Hematopoietic multipotent progenitor cell treated with erythropoietin and hydrocortisone succinate and interleukin-3 and kit ligand, for 8 days (in vitro differentiated cells): Measurements from ENCODE around the gene STK16.
"Not testable (repeated sequence)": the region's sequence is repeated elsewhere in the genome, so short reads cannot be mapped to it uniquely, and the experiment has no call there.

Experiments
- DNase-seq: peaks from one replicate; pipeline ENCODE4 v3.0.0-alpha.2; 2015

The STK16 gene

DNA sequence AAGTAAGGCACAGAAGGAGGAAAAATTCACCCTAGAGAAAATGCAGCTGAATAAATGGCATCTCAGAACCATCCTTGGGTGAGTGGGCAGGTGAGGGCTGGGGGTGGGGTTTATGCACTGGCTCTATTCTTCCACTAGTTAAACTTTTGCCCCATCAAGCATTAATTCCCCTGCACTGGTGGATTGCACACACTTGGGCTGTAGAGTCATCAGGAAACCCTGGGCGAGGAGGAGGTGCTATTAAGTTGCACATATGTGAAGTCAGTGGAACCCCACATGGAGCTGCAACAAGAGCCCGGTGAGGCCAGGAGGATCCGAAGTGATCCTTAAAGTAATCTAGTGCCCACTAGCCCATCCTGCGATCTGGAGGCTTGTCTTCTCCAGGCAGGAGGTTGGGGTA lies 27.1 kb downstream of the STK16 start:
- no peak for DNase-seq

- peak; percentile 51 for DNase-seq
Measured at GRCh38 chr2:219272995-219273394, 27.7 kb downstream of the STK16 start.

DNA sequence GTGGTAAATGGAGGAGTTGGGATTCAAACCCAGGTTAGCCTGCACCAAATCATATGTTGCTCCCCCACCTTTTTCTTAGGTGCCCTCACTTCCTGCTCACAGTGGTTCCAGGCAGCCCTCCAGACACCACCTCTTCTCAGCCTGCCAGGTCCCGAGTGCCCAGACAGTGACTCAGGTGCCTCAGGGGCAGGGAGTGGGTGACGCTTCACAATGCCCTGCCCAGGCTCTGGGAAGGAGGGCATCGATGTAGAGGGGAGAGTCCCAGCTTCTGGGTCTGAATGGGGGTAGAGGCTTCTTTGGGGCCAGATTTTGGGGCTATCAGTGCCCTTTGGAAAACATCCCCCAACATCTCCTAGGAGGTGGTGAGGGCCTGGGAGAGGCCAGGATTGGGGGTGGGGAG lies 28.7 kb downstream of the STK16 start:
- no peak for DNase-seq

GRCh38 chr2:219274361-219274921 lies 29.2 kb downstream of the STK16 start:
- no peak for DNase-seq

DNA sequence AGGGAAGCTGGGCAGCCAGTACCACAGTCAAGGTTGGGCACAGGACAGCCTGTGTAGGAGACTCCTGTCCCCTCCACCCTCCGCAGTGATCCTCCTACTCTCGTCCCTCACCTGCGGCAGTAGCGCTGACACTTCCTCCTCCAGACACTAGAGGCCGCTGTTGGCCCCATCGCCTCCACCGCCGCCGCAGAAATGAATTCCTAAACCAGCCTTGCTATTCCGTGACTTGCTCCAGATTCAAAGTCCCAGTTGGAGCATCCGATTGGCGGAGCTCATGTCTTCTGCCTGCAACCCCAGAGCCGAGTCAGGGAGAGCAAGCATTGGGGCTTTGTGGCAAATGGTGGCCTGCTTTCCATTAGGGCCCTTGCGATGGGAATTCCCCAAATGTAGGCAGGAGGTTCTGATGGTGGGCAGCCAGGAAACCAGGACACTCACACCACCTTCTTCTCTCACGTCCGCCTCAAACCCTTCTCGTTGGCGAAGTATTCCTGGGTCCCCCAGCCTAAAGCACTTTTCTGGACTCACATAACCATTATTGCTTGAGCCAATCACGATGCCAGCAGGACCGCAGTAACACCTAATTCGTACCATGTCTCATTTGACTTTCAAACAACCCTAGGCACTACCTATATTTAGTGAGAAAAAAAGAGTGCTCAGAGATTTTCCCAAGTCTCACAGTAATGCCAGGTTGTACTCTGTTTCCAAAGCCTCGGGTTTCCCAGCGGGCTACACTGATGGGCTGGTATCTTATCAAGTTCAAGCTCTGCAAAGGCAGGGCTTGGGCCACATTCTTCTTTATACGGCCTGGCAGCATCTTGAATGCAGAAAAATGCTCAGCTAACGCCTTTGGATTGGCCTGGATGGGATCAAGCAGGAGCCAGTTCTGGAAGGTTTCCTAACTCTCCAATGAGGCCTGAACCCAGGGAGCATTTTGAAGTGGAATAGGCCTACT lies 32.7 kb downstream of the STK16 start:
- peak; percentile 76 for DNase-seq

DNA sequence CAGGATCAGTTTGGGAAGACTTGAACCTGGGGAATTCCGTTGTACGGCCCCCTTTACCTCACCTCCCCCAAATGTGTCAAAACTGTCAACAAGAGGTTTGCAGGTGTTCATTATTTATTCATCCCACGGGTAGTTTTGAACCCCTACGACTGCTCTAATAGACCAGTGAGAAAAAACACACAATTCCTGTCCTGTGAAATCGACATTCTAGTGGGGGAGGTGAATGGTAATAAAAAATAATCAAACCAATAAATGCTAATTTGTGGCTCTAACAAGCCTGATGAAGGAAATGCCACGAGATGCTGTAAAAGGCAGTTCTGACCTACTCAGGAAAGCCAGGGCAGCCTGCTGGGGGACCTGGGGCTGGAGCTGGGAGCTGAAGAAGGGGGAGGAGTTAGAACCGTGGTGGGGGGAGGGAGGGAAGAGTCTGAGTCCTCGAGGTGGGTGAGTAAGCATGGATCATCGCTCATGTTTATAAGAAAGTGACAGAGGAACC lies 33.4 kb downstream of the STK16 start:
- DNase-seq = no peak

- DNase-seq = peak; percentile 98
Measured at GRCh38 chr2:219279151-219279915, 34.1 kb downstream of the STK16 start, which contains the start of gene DNAJB2. TSS of gene DNAJB2 (plus strand) at chr2:219279366. CDS start at chr2:219279834, 468 bp downstream.

GRCh38 chr2:219279916-219280516 lies 34.7 kb downstream of the STK16 start:
- no peak for DNase-seq

- DNase-seq = no peak
Measured at GRCh38 chr2:219280651-219281050, 35.4 kb downstream of the STK16 start.

- no peak for DNase-seq
Measured at GRCh38 chr2:219281588-219281987, 36.3 kb downstream of the STK16 start.

GRCh38 chr2:219282375-219282774 lies 37.1 kb downstream of the STK16 start:
- DNase-seq = no peak

DNA sequence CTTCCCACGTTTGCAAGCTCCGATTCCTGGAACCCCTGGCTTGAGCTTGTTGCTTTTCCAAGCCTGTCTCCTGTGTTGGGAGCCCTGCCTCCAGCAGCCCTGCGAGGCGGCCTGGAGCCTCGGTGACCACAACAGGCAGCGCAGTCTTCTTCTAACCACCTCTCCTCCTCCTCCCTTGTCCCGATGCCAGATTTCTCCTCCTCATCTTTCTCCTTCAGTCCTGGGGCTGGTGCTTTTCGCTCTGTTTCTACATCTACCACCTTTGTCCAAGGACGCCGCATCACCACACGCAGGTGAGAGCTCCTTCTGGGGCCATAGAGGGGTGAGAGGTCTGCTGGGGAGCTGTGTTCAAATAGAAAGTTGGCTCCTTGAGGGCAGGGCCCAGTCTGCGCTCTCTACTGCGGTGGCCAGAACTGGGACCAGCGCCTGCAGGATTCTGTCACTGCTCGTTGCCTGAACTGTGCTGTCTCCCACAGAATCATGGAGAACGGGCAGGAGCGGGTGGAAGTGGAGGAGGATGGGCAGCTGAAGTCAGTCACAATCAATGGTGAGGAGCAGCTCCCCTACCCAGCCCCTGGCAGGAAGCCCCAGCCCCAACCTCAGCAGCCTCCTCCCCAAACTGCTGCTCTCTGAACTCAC lies 37.8 kb downstream of the STK16 start:
- DNase-seq = no peak

- DNase-seq = no peak
Measured at GRCh38 chr2:219284501-219285372, 39.5 kb downstream of the STK16 start.

GRCh38 chr2:219285373-219285735 lies 40.1 kb downstream of the STK16 start:
- DNase-seq = no peak

DNA sequence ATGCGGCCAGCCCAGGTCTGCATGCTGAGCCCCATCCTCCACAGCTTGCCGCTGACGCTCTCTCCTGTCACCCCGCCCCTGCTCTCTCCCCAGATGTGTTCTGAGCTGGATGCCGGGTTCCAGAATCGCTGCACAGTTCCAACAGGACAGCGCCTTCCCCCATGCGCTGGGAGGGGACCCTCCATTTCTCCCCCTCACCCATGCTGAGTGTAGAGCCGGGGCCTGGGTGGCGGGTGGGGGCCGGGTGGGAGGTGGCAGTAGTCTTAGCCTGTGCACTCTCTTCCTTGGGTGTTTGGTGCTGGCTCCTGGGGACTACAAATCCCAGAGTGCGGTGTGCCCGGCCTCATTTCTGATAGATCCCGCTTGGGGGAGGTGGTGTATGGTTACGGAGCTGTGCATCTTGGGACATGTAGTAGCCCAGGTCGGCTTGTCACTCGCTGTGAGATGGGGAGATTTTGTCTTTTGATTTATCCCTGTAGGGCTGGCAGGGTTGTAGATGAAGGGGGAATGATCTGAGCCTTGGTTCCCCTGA lies 40.7 kb downstream of the STK16 start:
- peak; percentile 56 for DNase-seq

DNA sequence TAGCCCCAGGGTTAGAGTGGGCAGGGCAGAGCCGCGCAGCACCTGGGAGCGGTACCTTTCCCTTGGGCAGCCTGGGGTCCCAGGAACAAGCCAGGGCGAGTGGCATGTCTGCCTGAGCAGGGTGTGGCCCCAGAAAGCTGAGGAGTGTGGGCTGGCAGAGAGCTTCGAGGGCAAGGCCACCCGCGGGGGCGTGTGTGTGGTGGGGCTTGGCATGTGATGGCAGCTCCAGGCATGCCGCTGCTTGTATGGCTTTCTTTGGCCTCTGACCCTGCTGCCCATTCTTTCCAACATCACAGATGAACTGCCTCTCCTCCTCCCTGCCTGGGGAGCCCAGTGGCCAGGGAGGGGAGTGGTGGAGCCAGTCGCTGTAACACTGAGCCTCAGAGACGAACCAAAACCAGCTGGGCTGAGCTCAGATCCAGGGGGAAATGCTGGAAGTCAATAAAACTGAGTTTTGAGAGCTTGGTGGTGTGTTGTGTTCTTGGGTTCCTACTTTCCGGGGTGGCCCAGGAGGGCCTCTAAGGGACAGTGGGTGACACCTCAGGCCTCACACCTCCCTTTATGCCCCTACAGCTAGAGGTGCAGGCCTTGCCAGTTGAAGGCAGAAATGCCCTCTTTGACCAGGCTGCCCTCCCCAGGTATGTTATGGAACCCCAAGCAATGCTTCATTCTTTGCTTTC lies 41.3 kb downstream of the STK16 start:
- DNase-seq = peak; percentile 72

- not testable (repeated sequence) for DNase-seq
Measured at GRCh38 chr2:219287116-219287440, 41.8 kb downstream of the STK16 start.

DNA sequence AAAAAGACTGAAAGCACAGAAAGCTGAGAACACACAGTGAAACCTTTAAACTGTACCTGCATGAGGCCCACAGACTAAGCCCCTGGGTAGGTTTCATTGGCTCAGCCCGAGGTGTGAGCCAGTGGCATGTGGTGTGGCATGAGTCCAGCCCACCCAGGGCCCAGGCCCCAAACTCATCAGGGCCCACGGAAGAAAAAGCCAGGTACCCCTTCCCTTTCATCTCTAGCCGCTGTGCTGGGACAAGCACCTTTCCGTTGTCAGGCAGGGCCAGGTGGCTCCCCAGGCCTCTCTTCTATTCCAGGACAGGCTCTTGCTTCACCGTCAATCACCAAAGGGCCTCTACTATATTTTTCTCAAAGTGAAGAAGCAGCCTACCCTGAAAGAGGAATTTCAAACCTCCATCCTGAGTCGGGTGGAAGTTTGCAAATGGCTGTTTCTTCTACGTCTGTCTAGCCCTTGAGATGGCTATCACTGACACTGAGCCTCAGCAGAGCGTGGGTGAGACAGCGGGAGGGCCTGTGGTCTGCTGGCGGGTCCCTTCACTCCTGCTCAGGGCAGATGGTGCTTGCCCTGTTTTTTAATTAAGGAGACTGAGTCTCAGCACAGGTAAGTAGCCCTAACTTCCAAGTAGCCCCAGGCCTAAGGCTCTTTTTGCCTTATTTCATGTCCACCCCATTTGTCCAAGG lies 42.4 kb downstream of the STK16 start:
- peak; percentile 45 for DNase-seq

- no peak for DNase-seq
Measured at GRCh38 chr2:219289195-219289536, 43.9 kb downstream of the STK16 start.
